ENCODE results near the gene EXOC6B.
"Not testable (repeated sequence)": the region's sequence is repeated elsewhere in the genome, so short reads cannot be mapped to it uniquely, and the experiment has no call there.

The EXOC6B gene

DNA sequence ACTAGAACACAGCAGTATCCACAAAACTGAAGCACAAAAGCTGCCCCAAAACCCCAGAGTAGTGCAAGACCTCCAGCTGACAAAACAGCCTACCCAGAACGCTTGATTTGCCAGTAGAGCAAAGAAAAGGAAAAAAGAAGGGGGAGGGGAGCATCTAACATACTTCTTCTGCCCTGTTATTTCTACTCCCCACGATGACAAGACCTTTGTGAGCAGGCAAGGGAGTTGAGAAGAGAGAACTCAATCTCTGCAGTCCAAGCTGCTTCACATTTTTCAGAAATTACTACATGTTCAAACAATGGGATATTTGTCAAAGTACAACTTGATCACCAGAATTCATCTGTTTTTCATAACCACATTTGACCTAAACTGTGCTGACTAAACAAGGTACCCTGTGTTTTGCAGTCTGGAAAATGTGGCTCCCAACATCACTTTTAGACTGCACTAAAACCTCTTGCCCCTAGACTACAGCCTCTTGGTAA, 286.7 kb downstream of the EXOC6B start:
- no peak overlapping the region for H3K23ac ChIP-seq (ENCODE audit: low read depth, low read length, poor library complexity)
- no peaks in the 10 kb centered on the region for H3K9me3 ChIP-seq (replicated peaks in 1 of 2; ENCODE audit: control insufficient read depth in 2 of 2, insufficient read depth in 1 of 2, low read depth in 1 of 2, low read length in 2 of 2)
- H2BK12ac ChIP-seq (ENCODE audit: low read length) = no peak overlapping the region
- no peak overlapping the region for H4K8ac ChIP-seq (ENCODE audit: low read depth, low read length)
- H3K36me3 ChIP-seq (replicated peaks in 1 of 2; ENCODE audit: control insufficient read depth in 2 of 2, insufficient read depth in 2 of 2, low read length in 2 of 2) = no peaks in the 10 kb centered on the region
- no CpG with 5 or more reads among the region's 2 CpGs for WGBS, 2 donors (ENCODE audit: extremely low coverage in 2 of 2, insufficient read length in 2 of 2, insufficient replicate concordance in 1 of 2)
- H2BK15ac ChIP-seq (ENCODE audit: low read length) = no peak overlapping the region
- H3K18ac ChIP-seq (ENCODE audit: low read length) = no peak overlapping the region
- H2AK5ac ChIP-seq (ENCODE audit: low read depth, low read length) = no peak overlapping the region
- H2AFZ ChIP-seq (ENCODE audit: low read length) = no peak overlapping the region
- no peak overlapping the region for H3K4me2 ChIP-seq (ENCODE audit: insufficient read depth, low read length, poor library complexity, severe bottlenecking)
- no peak overlapping the region for H3K27ac ChIP-seq (replicated peaks; ENCODE audit: low read length)
- no peaks in the 10 kb centered on the region for H3K27me3 ChIP-seq (ENCODE audit: control insufficient read depth in 3 of 3, insufficient read depth in 3 of 3, low read depth in 1 of 3, low read length in 3 of 3)
- H2BK5ac ChIP-seq (ENCODE audit: low read length) = no peak overlapping the region
- DNase-seq (ENCODE audit: low spot score) = no peak
- H3K4ac ChIP-seq (ENCODE audit: low read length) = no peak overlapping the region
- H3K4me1 ChIP-seq (ENCODE audit: control insufficient read depth in 2 of 2, insufficient read depth in 1 of 2, low read depth in 1 of 2, low read length in 2 of 2) = peaks cover 0 to 5% of the 10 kb centered on the region in 2 donors
- H4K91ac ChIP-seq (ENCODE audit: low read depth, low read length, poor library complexity) = no peak overlapping the region
- no peak overlapping the region for H3K14ac ChIP-seq (ENCODE audit: low read length)
- no peak overlapping the region for H2BK120ac ChIP-seq (ENCODE audit: low read depth, low read length)
- H3K9ac ChIP-seq (ENCODE audit: low read depth, low read length, poor library complexity) = no peak overlapping the region
- no peaks in the 10 kb centered on the region for H3K79me1 ChIP-seq (ENCODE audit: low read depth, low read length)
- H3K4me3 ChIP-seq (ENCODE audit: low read length in 2 of 2) = no peak overlapping the region

DNA sequence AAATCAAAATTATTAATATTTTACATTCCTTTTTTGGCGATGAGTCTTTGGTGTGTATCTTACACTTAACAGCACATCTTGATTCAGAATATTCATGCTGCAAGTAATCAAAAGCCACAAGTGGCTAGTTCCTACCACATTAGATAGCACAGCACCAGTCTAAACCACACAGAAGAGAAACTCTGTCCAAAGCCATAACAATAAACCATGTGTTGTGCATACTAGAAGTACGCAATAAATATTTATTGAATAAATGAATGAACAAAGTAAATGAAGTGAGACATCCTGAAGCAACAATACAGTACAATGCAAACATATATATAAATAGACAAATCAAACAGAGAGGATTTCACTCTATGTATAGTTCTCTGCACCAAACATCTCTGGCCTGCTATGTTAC, 287.3 kb downstream of the EXOC6B start:
- Histone ChIP-seq H2BK120ac (ENCODE audit: low read depth, low read length) (no peak overlapping the region), H3K14ac (ENCODE audit: low read length) (no peak overlapping the region), H3K36me3 (replicated peaks in 1 of 2; ENCODE audit: control insufficient read depth in 2 of 2, insufficient read depth in 2 of 2, low read length in 2 of 2) (no peaks in the 10 kb centered on the region), H3K23ac (ENCODE audit: low read depth, low read length, poor library complexity) (no peak overlapping the region), H3K4me3 (ENCODE audit: low read length in 2 of 2) (no peak overlapping the region), H3K18ac (ENCODE audit: low read length) (no peak overlapping the region), H3K9me3 (replicated peaks in 1 of 2; ENCODE audit: control insufficient read depth in 2 of 2, insufficient read depth in 1 of 2, low read depth in 1 of 2, low read length in 2 of 2) (no peaks in the 10 kb centered on the region), H4K91ac (ENCODE audit: low read depth, low read length, poor library complexity) (no peak overlapping the region), H2BK15ac (ENCODE audit: low read length) (no peak overlapping the region), H2BK12ac (ENCODE audit: low read length) (no peak overlapping the region), H3K27ac (replicated peaks; ENCODE audit: low read length) (no peak overlapping the region), H3K4me1 (ENCODE audit: control insufficient read depth in 2 of 2, insufficient read depth in 1 of 2, low read depth in 1 of 2, low read length in 2 of 2) (peaks cover 0 to 5% of the 10 kb centered on the region in 2 donors), H4K8ac (ENCODE audit: low read depth, low read length) (no peak overlapping the region), H2AFZ (ENCODE audit: low read length) (no peak overlapping the region), H2AK5ac (ENCODE audit: low read depth, low read length) (no peak overlapping the region), H3K4me2 (ENCODE audit: insufficient read depth, low read length, poor library complexity, severe bottlenecking) (no peak overlapping the region), H3K4ac (ENCODE audit: low read length) (no peak overlapping the region), H2BK5ac (ENCODE audit: low read length) (no peak overlapping the region), H3K27me3 (ENCODE audit: control insufficient read depth in 3 of 3, insufficient read depth in 3 of 3, low read depth in 1 of 3, low read length in 3 of 3) (no peaks in the 10 kb centered on the region), H3K9ac (ENCODE audit: low read depth, low read length, poor library complexity) (no peak overlapping the region), H3K79me1 (ENCODE audit: low read depth, low read length) (no peaks in the 10 kb centered on the region)
- DNase-seq (ENCODE audit: low spot score) = no peak
- WGBS, 2 donors (ENCODE audit: extremely low coverage in 2 of 2, insufficient read length in 2 of 2, insufficient replicate concordance in 1 of 2) = no CpG with 5 or more reads among the region's 2 CpGs

DNA sequence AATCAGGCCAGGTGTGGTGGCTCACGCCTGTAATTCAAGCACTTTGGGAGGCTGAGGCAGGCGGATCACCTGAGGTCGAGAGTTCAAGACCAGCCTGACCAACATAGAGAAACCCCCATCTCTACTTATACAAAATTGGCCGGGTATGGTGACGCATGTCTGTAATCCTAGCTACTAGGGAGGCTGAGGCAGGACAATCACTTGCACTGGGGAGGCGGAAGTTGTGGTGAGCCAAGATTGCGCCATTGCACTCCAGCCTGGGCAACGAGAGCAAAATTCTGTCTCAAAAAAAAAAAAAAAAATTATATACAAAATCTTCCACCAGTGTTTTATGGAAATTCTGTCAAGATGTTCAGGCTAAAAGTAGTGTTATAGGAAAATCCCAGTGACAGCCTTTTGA, 290.2 kb downstream of the EXOC6B start:
- H3K9me3 ChIP-seq (replicated peaks in 1 of 2; ENCODE audit: control insufficient read depth in 2 of 2, insufficient read depth in 1 of 2, low read depth in 1 of 2, low read length in 2 of 2); H3K23ac ChIP-seq (ENCODE audit: low read depth, low read length, poor library complexity); H3K4me1 ChIP-seq (ENCODE audit: control insufficient read depth in 2 of 2, insufficient read depth in 1 of 2, low read depth in 1 of 2, low read length in 2 of 2); H3K36me3 ChIP-seq (replicated peaks in 1 of 2; ENCODE audit: control insufficient read depth in 2 of 2, insufficient read depth in 2 of 2, low read length in 2 of 2); H3K4ac ChIP-seq (ENCODE audit: low read length); H3K79me1 ChIP-seq (ENCODE audit: low read depth, low read length); H3K14ac ChIP-seq (ENCODE audit: low read length); H3K4me3 ChIP-seq (ENCODE audit: low read length in 2 of 2); H2BK5ac ChIP-seq (ENCODE audit: low read length); H3K4me2 ChIP-seq (ENCODE audit: insufficient read depth, low read length, poor library complexity, severe bottlenecking); DNase-seq (ENCODE audit: low spot score); H2BK15ac ChIP-seq (ENCODE audit: low read length); H3K18ac ChIP-seq (ENCODE audit: low read length); H4K91ac ChIP-seq (ENCODE audit: low read depth, low read length, poor library complexity); H3K9ac ChIP-seq (ENCODE audit: low read depth, low read length, poor library complexity); H2AK5ac ChIP-seq (ENCODE audit: low read depth, low read length); H3K27ac ChIP-seq (replicated peaks; ENCODE audit: low read length); H4K8ac ChIP-seq (ENCODE audit: low read depth, low read length); H2BK120ac ChIP-seq (ENCODE audit: low read depth, low read length); H2AFZ ChIP-seq (ENCODE audit: low read length); H3K27me3 ChIP-seq (ENCODE audit: control insufficient read depth in 3 of 3, insufficient read depth in 3 of 3, low read depth in 1 of 3, low read length in 3 of 3); H2BK12ac ChIP-seq (ENCODE audit: low read length): not testable (repeated sequence)
- no CpG with 5 or more reads among the region's 8 CpGs for WGBS, 2 donors (ENCODE audit: extremely low coverage in 2 of 2, insufficient read length in 2 of 2, insufficient replicate concordance in 1 of 2)

DNA sequence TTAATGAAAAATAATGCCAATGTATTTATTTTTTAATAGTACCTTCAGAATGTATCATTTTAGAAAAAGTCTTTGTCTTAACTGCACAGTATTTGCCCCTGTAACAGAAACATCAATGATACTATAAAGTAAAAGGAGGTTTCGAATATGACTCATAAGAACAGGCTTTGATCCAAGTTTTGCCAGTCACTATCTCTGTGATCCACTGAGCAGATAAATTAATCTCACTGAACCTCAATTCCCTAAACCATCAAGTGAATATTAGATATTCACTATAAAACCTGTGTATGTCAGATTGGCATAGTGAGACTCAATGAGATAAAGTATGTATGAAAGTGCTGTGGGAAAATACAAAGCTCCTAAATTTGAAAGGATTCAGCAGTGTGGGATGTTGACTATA, 292.1 kb downstream of the EXOC6B start:
- no peak overlapping the region for H2BK120ac ChIP-seq (ENCODE audit: low read depth, low read length)
- H3K14ac ChIP-seq (ENCODE audit: low read length) = no peak overlapping the region
- H3K9me3 ChIP-seq (replicated peaks in 1 of 2; ENCODE audit: control insufficient read depth in 2 of 2, insufficient read depth in 1 of 2, low read depth in 1 of 2, low read length in 2 of 2) = no peaks in the 10 kb centered on the region
- no peak overlapping the region for H3K4ac ChIP-seq (ENCODE audit: low read length)
- H2AK5ac ChIP-seq (ENCODE audit: low read depth, low read length) = no peak overlapping the region
- H2BK15ac ChIP-seq (ENCODE audit: low read length) = no peak overlapping the region
- no peaks in the 10 kb centered on the region for H3K36me3 ChIP-seq (replicated peaks in 1 of 2; ENCODE audit: control insufficient read depth in 2 of 2, insufficient read depth in 2 of 2, low read length in 2 of 2)
- H2BK5ac ChIP-seq (ENCODE audit: low read length) = no peak overlapping the region
- H3K79me1 ChIP-seq (ENCODE audit: low read depth, low read length) = peaks cover 3% of the 10 kb centered on the region
- H3K4me1 ChIP-seq (ENCODE audit: control insufficient read depth in 2 of 2, insufficient read depth in 1 of 2, low read depth in 1 of 2, low read length in 2 of 2) = no peaks in the 10 kb centered on the region
- no peak overlapping the region for H4K8ac ChIP-seq (ENCODE audit: low read depth, low read length)
- H3K9ac ChIP-seq (ENCODE audit: low read depth, low read length, poor library complexity) = no peak overlapping the region
- no peak overlapping the region for H3K18ac ChIP-seq (ENCODE audit: low read length)
- DNase-seq (ENCODE audit: low spot score) = no peak
- no peak overlapping the region for H4K91ac ChIP-seq (ENCODE audit: low read depth, low read length, poor library complexity)
- H3K27ac ChIP-seq (replicated peaks; ENCODE audit: low read length) = no peak overlapping the region
- H3K23ac ChIP-seq (ENCODE audit: low read depth, low read length, poor library complexity) = no peak overlapping the region
- H3K4me3 ChIP-seq (ENCODE audit: low read length in 2 of 2) = no peak overlapping the region
- no peak overlapping the region for H2AFZ ChIP-seq (ENCODE audit: low read length)
- H3K27me3 ChIP-seq (ENCODE audit: control insufficient read depth in 3 of 3, insufficient read depth in 3 of 3, low read depth in 1 of 3, low read length in 3 of 3) = no peaks in the 10 kb centered on the region
- no peak overlapping the region for H2BK12ac ChIP-seq (ENCODE audit: low read length)
- no CpG with 5 or more reads among the region's 1 CpG for WGBS, 2 donors (ENCODE audit: extremely low coverage in 2 of 2, insufficient read length in 2 of 2, insufficient replicate concordance in 1 of 2)
- H3K4me2 ChIP-seq (ENCODE audit: insufficient read depth, low read length, poor library complexity, severe bottlenecking) = no peak overlapping the region

All from neuronal stem cell (in vitro differentiated cells).